Liver (tissue), 9 donors: Measurements from ENCODE around the gene SPARC. TPM values are rescaled to one million over a fixed set of nuclear protein-coding genes. Genes with fewer than 3 reads are reported as not detected.
A peak's percentile ranks its signal among the peaks of the same experiment; 100 is the strongest.

Experiments used
- DNase-seq: peaks from one replicate; pipeline ENCODE4 v3.0.0-alpha.2; 2017; ENCODE audit warnings: low spot score
- H3K27ac ChIP-seq, 2 donors: one replicate each; pipeline ENCODE4 v1.7.0; 2013; ENCODE audit warnings: inconsistent platforms in 2 of 2, low read length in 2 of 2, control low read depth in 1 of 2, low read depth in 1 of 2, mild to moderate bottlenecking in 1 of 2
- H3K27me3 ChIP-seq, 4 donors: one replicate each; pipeline versions ENCODE4 v1.6.1 to v1.7.0; 2013; ENCODE audit warnings: low read length in 3 of 4, inconsistent platforms in 1 of 4, mild to moderate bottlenecking in 1 of 4, moderate library complexity in 1 of 4; ENCODE audit not compliant: control insufficient read depth in 4 of 4, insufficient read depth in 4 of 4
- H3K36me3 ChIP-seq, 4 donors: one replicate each; pipeline versions ENCODE4 v1.6.1 to v1.7.0; 2013; ENCODE audit warnings: low read length in 3 of 4, mild to moderate bottlenecking in 3 of 4, low read depth in 1 of 4, moderate library complexity in 1 of 4; ENCODE audit not compliant: control insufficient read depth in 4 of 4, insufficient read depth in 3 of 4
- H3K4me1 ChIP-seq, 4 donors: one replicate each; pipeline versions ENCODE4 v1.6.1 to v1.7.0; 2013; ENCODE audit warnings: low read length in 3 of 4, mild to moderate bottlenecking in 3 of 4, moderate library complexity in 1 of 4; ENCODE audit not compliant: control insufficient read depth in 4 of 4, insufficient read depth in 4 of 4
- H3K4me3 ChIP-seq, 3 donors: one replicate each; pipeline versions ENCODE4 v1.6.1 to v1.7.0; 2013; ENCODE audit warnings: low read length in 3 of 3, control low read depth in 1 of 3, low read depth in 1 of 3, mild to moderate bottlenecking in 1 of 3
- H3K9ac ChIP-seq, 2 donors: one replicate each; pipeline ENCODE4 v1.7.0; 2013; ENCODE audit warnings: low read length in 2 of 2, mild to moderate bottlenecking in 2 of 2, moderate library complexity in 2 of 2, control low read depth in 1 of 2, low read depth in 1 of 2
- H3K9me3 ChIP-seq, 4 donors: one replicate each; pipeline versions ENCODE4 v1.6.1 to v1.7.0; 2013; ENCODE audit warnings: low read length in 3 of 4; ENCODE audit not compliant: control insufficient read depth in 4 of 4
- FOXA1 ChIP-seq: IDR thresholded peaks from 2 replicates; pipeline ENCODE4 v1.6.1; 2016; ENCODE audit warnings: antibody characterized with exemption
- FOXA2 ChIP-seq: IDR thresholded peaks from 2 replicates; pipeline ENCODE4 v1.6.1; 2016; ENCODE audit warnings: antibody characterized with exemption
- GABPA ChIP-seq, 2 donors: IDR thresholded peaks in 1 of 2; conservative IDR thresholded peaks in 1 of 2; 2 replicates each; pipeline ENCODE4 v1.6.1; 2016; ENCODE audit warnings: antibody characterized with exemption in 2 of 2, mild to moderate bottlenecking in 1 of 2, moderate library complexity in 1 of 2
- HNF4A ChIP-seq, 2 donors: conservative IDR thresholded peaks; 2 replicates each; pipeline ENCODE4 v1.6.1; 2016; ENCODE audit warnings: antibody characterized with exemption in 2 of 2, mild to moderate bottlenecking in 2 of 2
- HNF4G ChIP-seq: IDR thresholded peaks from 2 replicates; pipeline ENCODE4 v1.6.1; 2016; ENCODE audit warnings: antibody characterized with exemption
- JUND ChIP-seq, 2 donors: IDR thresholded peaks; 2 replicates each; pipeline ENCODE4 v1.6.1; 2016; ENCODE audit warnings: antibody characterized with exemption in 2 of 2
- NR2F2 ChIP-seq: IDR thresholded peaks from 2 replicates; pipeline ENCODE4 v1.6.1; 2016; ENCODE audit warnings: antibody characterized with exemption
- RAD21 ChIP-seq, 2 donors: IDR thresholded peaks; 2 replicates each; pipeline ENCODE4 v1.6.1; 2016; ENCODE audit warnings: antibody characterized with exemption in 2 of 2, mild to moderate bottlenecking in 2 of 2
- REST ChIP-seq: IDR thresholded peaks from 2 replicates; pipeline ENCODE4 v1.6.1; 2016; ENCODE audit warnings: antibody characterized with exemption, mild to moderate bottlenecking
- SP1 ChIP-seq: IDR thresholded peaks from 2 replicates; pipeline ENCODE4 v1.6.1; 2018; ENCODE audit warnings: antibody characterized with exemption, mild to moderate bottlenecking
- TAF1 ChIP-seq: conservative IDR thresholded peaks from 2 replicates; pipeline ENCODE4 v1.6.1; 2016; ENCODE audit warnings: antibody characterized with exemption, mild to moderate bottlenecking
- YY1 ChIP-seq: IDR thresholded peaks from 2 replicates; pipeline ENCODE4 v1.6.1; 2016; ENCODE audit warnings: antibody characterized with exemption, mild to moderate bottlenecking
- WGBS: extraction: QIAGEN DNeasy Blood & Tissue Kit; methylation state at CpG from one replicate; pipeline ENCODE4 v1.1.7; 2013; 5-methylcytosine and 5-hydroxymethylcytosine counted together
- polyA plus RNA-seq, 2 donors: library from polyadenylated mRNA; stranded (reverse) in 1 of 2; unstranded in 1 of 2; fragments of 200-250 nt in 1 of 2; fragments of >200 nt in 1 of 2; fragmentation: Nextera tagmentation in 1 of 2; extraction: Ambion mirVana in 1 of 2; gene quantifications; one replicate each; pipeline versions ENCODE4 v1.2.1 to v1.2.3, GENCODE V29; 2013 to 2015
- total RNA-seq, 2 donors: library from RNA; depleted of rRNA; stranded (reverse); fragments of >200 nt; gene quantifications; one replicate each; pipeline ENCODE4 v1.2.3, GENCODE V29; 2014
- TF ChIP-seq, protein P1 (sequence below): IDR thresholded peaks from 2 replicates; pipeline ENCODE4 v1.6.1; 2016; ENCODE audit warnings: antibody characterized with exemption
- TF ChIP-seq, protein P2 (sequence below): IDR thresholded peaks from 2 replicates; pipeline ENCODE4 v1.6.1; 2016; ENCODE audit warnings: antibody characterized with exemption
- TF ChIP-seq, protein P3 (sequence below): IDR thresholded peaks from 2 replicates; pipeline ENCODE4 v1.6.1; 2016; ENCODE audit warnings: antibody characterized with exemption
- donor health status: healthy.
- donor health status: healthy.
- donor health status: healthy.
- donor health status: healthy.
- donor health status: healthy.

The SPARC gene
- total and polyA plus RNA-seq, 4 donors, result 96.6 to 269 (median 110) TPM

DNA sequence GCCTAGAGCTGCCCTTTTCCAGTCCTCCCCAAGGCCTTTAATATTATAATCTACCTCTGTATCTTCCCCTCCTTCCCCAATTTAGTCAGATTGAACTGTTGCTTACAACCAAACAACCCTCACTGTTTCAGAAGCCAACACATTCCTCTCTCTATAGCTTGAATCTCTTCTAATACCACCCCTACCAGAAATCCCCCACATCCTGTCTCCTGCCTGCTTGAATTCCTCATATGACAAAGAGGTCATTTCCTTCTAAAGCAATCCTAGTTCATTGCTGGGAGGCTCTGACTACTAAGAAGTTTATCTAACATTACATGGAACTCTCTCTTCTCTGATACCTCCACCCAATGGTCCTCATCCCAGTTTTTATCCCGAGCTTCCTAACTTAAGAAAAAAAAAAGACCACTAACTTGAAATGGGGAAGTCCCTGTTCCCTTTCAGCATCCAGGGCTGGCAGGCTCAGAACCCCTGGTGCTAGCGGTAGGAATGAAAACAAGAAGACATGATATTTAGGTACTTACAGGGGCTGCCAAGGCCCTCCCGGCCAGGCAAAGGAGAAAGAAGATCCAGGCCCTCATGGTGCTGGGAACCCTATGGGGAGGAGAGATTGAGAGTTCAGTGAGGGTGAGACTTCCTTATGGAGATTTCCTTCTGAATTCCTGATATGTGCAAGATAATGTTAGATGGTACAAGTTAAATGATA is 11.0 kb downstream of the SPARC start:
- Histone ChIP-seq H3K27ac (peak overlapping the region; percentile 64 to 71), H3K27me3 (no peaks in the 10 kb centered on the region), H3K9me3 (no peaks in the 10 kb centered on the region), H3K9ac (no peak overlapping the region), H3K36me3 (no peaks in the 10 kb centered on the region), H3K4me1 (peaks cover 0 to 3% (median 2%) of the 10 kb centered on the region in 4 donors), H3K4me3 (no peak overlapping the region)
- TF ChIP-seq JUND (IDR thresholded peaks at IDR 0.05), result no peak
- no peak for TF ChIP-seq GABPA (IDR thresholded peaks at IDR 0.05 in 1 of 2, conservative IDR thresholded peaks at IDR 0.05 in 1 of 2)
- TF ChIP-seq SP1, result peak; percentile 19
- TF ChIP-seq NR2F2, result peak; percentile 79
- 77% methylated on average over 3 of the region's 3 CpGs for WGBS
- no peak for DNase-seq

GRCh38 chr5:151674626-151675610 is 11.8 kb downstream of the SPARC start:
- WGBS, result 74% methylated on average over 4 of the region's 4 CpGs
- H3K27ac ChIP-seq, result peak overlapping the region; percentile 64 to 71
- H3K27me3 ChIP-seq, result no peaks in the 10 kb centered on the region
- H3K4me1 ChIP-seq, result peaks cover 0 to 3% (median 2%) of the 10 kb centered on the region in 4 donors
- no peak overlapping the region for H3K4me3 ChIP-seq
- no peak for DNase-seq
- TF ChIP-seq HNF4G, result no peak
- TF ChIP-seq, protein P1, sequence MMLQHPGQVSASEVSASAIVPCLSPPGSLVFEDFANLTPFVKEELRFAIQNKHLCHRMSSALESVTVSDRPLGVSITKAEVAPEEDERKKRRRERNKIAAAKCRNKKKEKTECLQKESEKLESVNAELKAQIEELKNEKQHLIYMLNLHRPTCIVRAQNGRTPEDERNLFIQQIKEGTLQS, result no peak
- TF ChIP-seq REST, result no peak
- TF ChIP-seq NR2F2, result no peak
- no peak for TF ChIP-seq YY1
- TF ChIP-seq HNF4A (conservative IDR thresholded peaks at IDR 0.05), result no peak
- no peak for TF ChIP-seq FOXA2
- TF ChIP-seq TAF1, result no peak
- no peak for TF ChIP-seq RAD21 (IDR thresholded peaks at IDR 0.05)
- no peak for TF ChIP-seq JUND (IDR thresholded peaks at IDR 0.05)
- H3K36me3 ChIP-seq, result no peaks in the 10 kb centered on the region
- H3K9ac ChIP-seq, result no peak overlapping the region
- no peaks in the 10 kb centered on the region for H3K9me3 ChIP-seq

GRCh38 chr5:151673421-151673820 is 13.3 kb downstream of the SPARC start:
- DNase-seq, result no peak
- no peak overlapping the region for H3K9ac ChIP-seq

More at GRCh38 chr5:151673421-151673820, 13.3 kb downstream of the SPARC start:
- WGBS, result 72% methylated on average over 4 of the region's 4 CpGs
- Histone ChIP-seq H3K27ac (no peak overlapping the region), H3K9me3 (no peaks in the 10 kb centered on the region), H3K4me1 (peaks cover 0 to 7% (median 2%) of the 10 kb centered on the region in 4 donors), H3K27me3 (no peaks in the 10 kb centered on the region), H3K4me3 (no peak overlapping the region), H3K36me3 (no peaks in the 10 kb centered on the region)
- TF ChIP-seq, protein P2, sequence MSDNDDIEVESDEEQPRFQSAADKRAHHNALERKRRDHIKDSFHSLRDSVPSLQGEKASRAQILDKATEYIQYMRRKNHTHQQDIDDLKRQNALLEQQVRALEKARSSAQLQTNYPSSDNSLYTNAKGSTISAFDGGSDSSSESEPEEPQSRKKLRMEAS, result no peak
- no peak for TF ChIP-seq FOXA2
- TF ChIP-seq FOXA1, result no peak
- no peak for TF ChIP-seq HNF4G
- no peak for TF ChIP-seq SP1
- TF ChIP-seq JUND (IDR thresholded peaks at IDR 0.05), result no peak
- no peak for TF ChIP-seq YY1
- TF ChIP-seq, protein P3, sequence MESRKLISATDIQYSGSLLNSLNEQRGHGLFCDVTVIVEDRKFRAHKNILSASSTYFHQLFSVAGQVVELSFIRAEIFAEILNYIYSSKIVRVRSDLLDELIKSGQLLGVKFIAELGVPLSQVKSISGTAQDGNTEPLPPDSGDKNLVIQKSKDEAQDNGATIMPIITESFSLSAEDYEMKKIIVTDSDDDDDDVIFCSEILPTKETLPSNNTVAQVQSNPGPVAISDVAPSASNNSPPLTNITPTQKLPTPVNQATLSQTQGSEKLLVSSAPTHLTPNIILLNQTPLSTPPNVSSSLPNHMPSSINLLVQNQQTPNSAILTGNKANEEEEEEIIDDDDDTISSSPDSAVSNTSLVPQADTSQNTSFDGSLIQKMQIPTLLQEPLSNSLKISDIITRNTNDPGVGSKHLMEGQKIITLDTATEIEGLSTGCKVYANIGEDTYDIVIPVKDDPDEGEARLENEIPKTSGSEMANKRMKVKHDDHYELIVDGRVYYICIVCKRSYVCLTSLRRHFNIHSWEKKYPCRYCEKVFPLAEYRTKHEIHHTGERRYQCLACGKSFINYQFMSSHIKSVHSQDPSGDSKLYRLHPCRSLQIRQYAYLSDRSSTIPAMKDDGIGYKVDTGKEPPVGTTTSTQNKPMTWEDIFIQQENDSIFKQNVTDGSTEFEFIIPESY, result no peak
- TF ChIP-seq REST, result no peak
- TF ChIP-seq RAD21 (IDR thresholded peaks at IDR 0.05), result no peak
